Spleen (tissue), 7 donors: ENCODE data around the gene FGD4.

Experiments used
- CTCF ChIP-seq, 11 experiments: fragments of 200-600 bp in 7 of 11; fragments of 450-650 bp in 4 of 11; sonication (generic) in 4 of 11; IDR thresholded peaks in 8 of 11; conservative IDR thresholded peaks in 3 of 11; 1 replicate in 7 of 11; 2 replicates in 4 of 11; pipeline versions ENCODE4 v1.4.0 to v1.8.0; 2016 to 2021; ENCODE audit warnings: antibody characterized with exemption in 11 of 11, inconsistent platforms in 4 of 11, mild to moderate bottlenecking in 1 of 11
- POLR2A ChIP-seq, 3 donors: fragments of 450-650 bp; IDR thresholded peaks; one replicate each; pipeline ENCODE4 v1.5.1; 2017; ENCODE audit warnings: antibody characterized with exemption in 3 of 3, mild to moderate bottlenecking in 1 of 3
- donor health status: DM: no; HTN: no; CAD: no; lungs with moderate emphysema.
- donor health status: DM: no; HTN: no; CAD: no.
- donor health status: DM: no; HTN: no; CAD: no.

GRCh38 chr12:32477714-32478113, 78.4 kb downstream of the FGD4 start:
- TF ChIP-seq CTCF (IDR thresholded peaks at IDR 0.05 in 8 of 11, conservative IDR thresholded peaks at IDR 0.05 in 3 of 11), result no peak
- TF ChIP-seq POLR2A (IDR thresholded peaks at IDR 0.05), result no peak
